ENCODE results near the gene LIFR.
"Not testable (repeated sequence)": the region's sequence is repeated elsewhere in the genome, so short reads cannot be mapped to it uniquely, and the experiment has no call there.

The LIFR gene

DNA sequence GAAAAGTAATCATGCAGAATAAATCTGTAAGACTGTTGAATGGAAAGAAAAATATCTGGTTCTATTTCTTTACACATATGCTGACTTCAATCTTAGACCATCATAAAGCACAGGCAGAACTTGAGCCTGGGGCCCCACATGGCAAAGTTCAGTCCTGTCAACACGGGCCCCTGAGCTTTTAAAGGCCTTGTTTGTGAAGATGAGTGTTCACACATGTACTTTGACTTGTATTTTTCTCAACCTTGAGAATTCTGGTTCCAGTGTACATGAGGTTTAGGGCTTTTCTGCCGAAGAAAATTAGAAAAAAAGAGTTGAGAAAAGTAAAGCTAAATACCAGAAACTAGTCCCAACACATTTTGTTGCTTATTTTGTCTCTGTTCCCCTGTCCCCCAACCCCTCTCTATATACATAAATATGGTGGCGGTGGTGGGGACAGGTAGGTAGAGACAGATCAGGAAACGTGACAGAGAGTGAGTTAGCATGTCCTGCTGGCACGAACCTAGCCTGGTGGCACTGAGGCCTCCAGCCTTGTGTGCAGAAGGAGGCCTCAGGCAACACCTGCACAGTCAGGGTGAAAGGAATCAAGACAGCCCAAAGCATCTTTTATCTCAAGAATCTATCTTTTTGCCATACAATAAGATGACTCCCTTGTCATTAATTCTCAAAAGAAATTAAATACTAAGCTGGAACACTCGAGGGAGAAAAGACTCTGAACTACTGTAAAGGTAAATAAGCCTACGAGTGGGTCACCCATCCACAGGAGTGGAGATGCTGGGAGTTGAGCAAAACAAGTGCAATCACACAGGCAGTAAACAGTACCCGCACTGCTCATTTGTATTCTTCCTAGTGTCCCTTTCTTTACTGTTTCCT is 22.9 kb downstream of the LIFR start:
- H3K9me3 ChIP-seq (ENCODE audit: low read length), result no peaks in the 10 kb centered on the region
- H3K27ac ChIP-seq (ENCODE audit: low read depth, low read length), result no peak overlapping the region
- no peaks in the 10 kb centered on the region for H3K36me3 ChIP-seq (ENCODE audit: insufficient read depth, low read length)
- no peak overlapping the region for H3K9ac ChIP-seq (ENCODE audit: low read length)
- no peaks in the 10 kb centered on the region for H3K27me3 ChIP-seq (ENCODE audit: control insufficient read depth in 1 of 2, insufficient read depth in 2 of 2, low read length in 2 of 2)
- H3K4me1 ChIP-seq (ENCODE audit: insufficient read depth, low read length), result peaks cover 19% of the 10 kb centered on the region
- no peak overlapping the region for H3K4me3 ChIP-seq (ENCODE audit: low read depth in 1 of 2, low read length in 2 of 2)

DNA sequence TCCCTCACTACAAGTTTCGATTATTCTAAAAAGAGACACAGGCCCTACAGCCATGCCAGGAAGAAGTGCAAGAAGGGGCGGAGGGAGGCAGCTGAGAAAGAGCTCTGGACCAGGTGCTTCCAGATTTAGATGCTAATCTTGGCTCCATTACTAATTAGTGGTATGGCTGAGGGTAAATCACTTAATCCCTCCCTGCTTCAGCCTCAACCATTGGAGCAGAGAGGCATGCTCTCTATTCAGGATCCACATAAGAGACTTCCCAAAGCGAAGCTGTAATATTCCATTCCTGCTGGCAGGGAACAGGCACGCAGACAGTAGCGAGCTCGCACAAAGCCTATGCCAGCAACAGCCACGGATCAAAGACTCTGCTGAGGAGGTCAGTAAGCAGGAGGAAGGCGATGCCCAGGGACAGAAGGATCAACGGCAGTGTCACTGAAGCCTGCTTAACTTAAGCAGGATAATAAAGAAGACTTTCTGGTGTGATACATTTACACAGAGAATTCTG is 24.2 kb downstream of the LIFR start:
- no peak overlapping the region for H3K4me3 ChIP-seq (ENCODE audit: low read depth in 1 of 2, low read length in 2 of 2)
- no peak overlapping the region for H3K27ac ChIP-seq (ENCODE audit: low read depth, low read length)
- H3K9ac ChIP-seq (ENCODE audit: low read length), result no peak overlapping the region
- peaks cover 3% of the 10 kb centered on the region for H3K36me3 ChIP-seq (ENCODE audit: insufficient read depth, low read length)
- peaks cover 17% of the 10 kb centered on the region for H3K4me1 ChIP-seq (ENCODE audit: insufficient read depth, low read length)
- no peaks in the 10 kb centered on the region for H3K9me3 ChIP-seq (ENCODE audit: low read length)
- H3K27me3 ChIP-seq (ENCODE audit: control insufficient read depth in 1 of 2, insufficient read depth in 2 of 2, low read length in 2 of 2), result no peaks in the 10 kb centered on the region

DNA sequence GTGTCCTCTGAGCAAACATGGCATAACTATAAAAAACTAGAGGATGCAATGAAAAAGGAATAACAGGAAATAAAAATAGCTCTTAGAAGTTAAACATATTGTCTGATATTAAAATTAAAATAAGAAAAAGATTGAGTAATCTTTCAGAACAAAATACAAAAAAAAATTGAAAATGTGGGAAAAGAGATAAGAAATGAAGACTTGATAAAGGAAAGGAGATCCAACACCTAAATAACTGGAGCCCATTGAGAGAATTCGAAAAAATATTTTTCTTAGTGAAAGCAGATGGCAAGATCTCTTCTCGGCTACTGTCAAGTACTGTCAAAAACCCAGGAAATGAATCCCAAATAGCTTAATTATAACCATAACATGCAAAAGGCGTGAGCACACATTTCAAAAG is 24.9 kb downstream of the LIFR start:
- Histone ChIP-seq H3K27ac (ENCODE audit: low read depth, low read length) (no peak overlapping the region), H3K9ac (ENCODE audit: low read length) (no peak overlapping the region), H3K36me3 (ENCODE audit: insufficient read depth, low read length) (peaks cover 3% of the 10 kb centered on the region), H3K9me3 (ENCODE audit: low read length) (no peaks in the 10 kb centered on the region), H3K4me1 (ENCODE audit: insufficient read depth, low read length) (peaks cover 12% of the 10 kb centered on the region), H3K27me3 (ENCODE audit: control insufficient read depth in 1 of 2, insufficient read depth in 2 of 2, low read length in 2 of 2) (no peaks in the 10 kb centered on the region), H3K4me3 (ENCODE audit: low read depth in 1 of 2, low read length in 2 of 2) (no peak overlapping the region)

DNA sequence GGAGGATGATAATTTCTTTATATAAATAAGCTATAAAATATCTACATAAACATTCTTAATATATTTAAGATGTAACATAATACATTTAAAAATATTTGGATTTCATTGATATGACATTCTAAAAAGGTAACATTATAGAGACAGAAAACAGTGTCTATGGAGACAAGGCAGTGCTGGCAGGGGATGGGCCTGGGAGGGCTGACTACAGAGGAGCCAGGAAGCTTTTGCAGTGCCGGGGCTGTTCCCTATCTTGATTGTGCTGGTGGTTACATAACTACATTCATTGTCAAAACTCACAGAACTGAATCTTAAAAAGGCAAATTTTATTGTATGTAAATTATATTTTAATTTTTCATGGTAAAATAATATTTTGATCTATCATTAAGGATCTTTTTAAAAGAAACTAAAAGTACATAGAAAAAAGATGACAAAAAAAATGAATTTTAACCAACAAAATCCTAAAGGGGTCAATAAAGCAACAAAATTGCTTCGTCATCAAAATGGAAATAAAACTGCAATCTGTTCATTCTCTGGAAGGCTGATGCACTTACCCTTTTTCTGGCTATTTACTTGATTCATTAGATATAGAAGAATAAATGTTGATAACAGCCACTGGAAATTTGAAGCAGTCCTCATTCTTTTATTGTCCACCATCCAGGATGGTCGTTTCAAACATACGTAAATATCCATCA is 26.3 kb downstream of the LIFR start:
- Histone ChIP-seq H3K4me3 (ENCODE audit: low read depth in 1 of 2, low read length in 2 of 2) (no peak overlapping the region), H3K36me3 (ENCODE audit: insufficient read depth, low read length) (peaks cover 3% of the 10 kb centered on the region), H3K27me3 (ENCODE audit: control insufficient read depth in 1 of 2, insufficient read depth in 2 of 2, low read length in 2 of 2) (no peaks in the 10 kb centered on the region), H3K9me3 (ENCODE audit: low read length) (no peaks in the 10 kb centered on the region), H3K4me1 (ENCODE audit: insufficient read depth, low read length) (peaks cover 5% of the 10 kb centered on the region), H3K9ac (ENCODE audit: low read length) (no peak overlapping the region), H3K27ac (ENCODE audit: low read depth, low read length) (no peak overlapping the region)

DNA sequence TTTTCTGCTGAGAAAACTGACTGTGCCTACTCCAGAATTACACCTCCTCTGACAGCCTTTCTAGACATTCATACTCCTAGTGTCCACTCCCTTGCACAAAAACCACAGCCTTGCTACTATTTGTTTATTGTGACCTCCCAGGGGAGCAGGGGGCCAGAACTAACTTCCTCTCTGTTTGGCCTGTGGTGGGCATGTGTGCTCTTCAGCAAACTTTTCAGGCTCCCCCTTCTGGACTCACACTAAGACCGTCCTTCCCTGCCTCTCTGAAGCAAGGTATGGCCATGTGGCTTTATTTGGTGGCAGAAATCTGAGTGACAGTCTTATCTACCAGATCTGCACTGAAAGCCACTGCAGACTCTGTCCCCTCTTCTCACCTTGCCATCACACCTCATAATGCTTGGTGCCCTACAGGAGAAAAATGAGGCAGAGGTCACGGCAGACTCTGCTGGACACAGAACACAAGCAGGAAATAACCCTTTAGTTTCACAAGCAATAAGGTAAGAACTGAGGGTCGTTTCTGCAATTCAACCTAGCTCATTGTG is 28.2 kb downstream of the LIFR start:
- Histone ChIP-seq H3K27ac (ENCODE audit: low read depth, low read length) (no peak overlapping the region), H3K9me3 (ENCODE audit: low read length) (no peaks in the 10 kb centered on the region), H3K9ac (ENCODE audit: low read length) (no peak overlapping the region), H3K4me1 (ENCODE audit: insufficient read depth, low read length) (peaks cover 5% of the 10 kb centered on the region), H3K4me3 (ENCODE audit: low read depth in 1 of 2, low read length in 2 of 2) (no peak overlapping the region), H3K27me3 (ENCODE audit: control insufficient read depth in 1 of 2, insufficient read depth in 2 of 2, low read length in 2 of 2) (no peaks in the 10 kb centered on the region), H3K36me3 (ENCODE audit: insufficient read depth, low read length) (peaks cover 7% of the 10 kb centered on the region)

DNA sequence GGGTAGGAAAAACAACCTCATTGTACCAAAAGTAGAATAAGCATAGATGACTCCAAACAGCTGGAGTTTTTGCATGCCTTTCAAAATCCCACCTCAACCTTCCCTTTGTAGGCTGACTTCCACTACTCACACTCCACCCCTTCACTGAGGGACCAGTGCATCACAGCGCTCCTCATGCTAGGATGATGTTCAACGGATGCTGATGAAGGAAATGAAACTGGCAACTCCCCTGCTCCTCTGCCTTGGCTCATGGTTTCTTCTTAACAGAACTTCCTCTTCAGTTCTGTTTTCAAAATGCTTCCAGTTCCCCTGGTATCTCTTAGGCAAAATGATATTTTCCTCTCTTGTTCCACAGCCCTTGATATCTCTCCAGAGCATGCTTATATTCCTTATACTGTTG is 29.0 kb downstream of the LIFR start:
- Histone ChIP-seq H3K9ac (ENCODE audit: low read length) (no peak overlapping the region), H3K27ac (ENCODE audit: low read depth, low read length) (no peak overlapping the region), H3K4me3 (ENCODE audit: low read depth in 1 of 2, low read length in 2 of 2) (no peak overlapping the region), H3K27me3 (ENCODE audit: control insufficient read depth in 1 of 2, insufficient read depth in 2 of 2, low read length in 2 of 2) (no peaks in the 10 kb centered on the region), H3K36me3 (ENCODE audit: insufficient read depth, low read length) (peaks cover 7% of the 10 kb centered on the region), H3K4me1 (ENCODE audit: insufficient read depth, low read length) (peaks cover 5% of the 10 kb centered on the region), H3K9me3 (ENCODE audit: low read length) (no peaks in the 10 kb centered on the region)

DNA sequence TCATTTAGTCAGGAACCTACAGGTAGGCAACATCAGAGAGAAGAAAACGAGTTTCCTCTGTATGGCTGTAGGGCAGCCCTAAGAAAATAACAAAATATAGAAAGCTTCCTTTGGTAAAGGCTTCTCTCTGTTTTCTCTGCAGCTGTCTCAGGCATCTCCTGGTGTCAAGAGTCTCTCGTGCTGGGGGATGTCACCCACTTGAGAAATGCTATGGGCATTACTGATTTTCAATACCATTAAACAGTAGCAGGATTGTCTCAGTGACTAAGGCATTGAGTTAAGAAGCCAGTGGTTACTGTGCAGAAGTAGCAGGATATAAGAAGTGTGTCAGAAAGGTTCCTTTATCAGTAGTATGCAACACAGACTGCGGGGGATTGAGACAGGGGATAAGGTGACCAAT is 32.4 kb downstream of the LIFR start:
- Histone ChIP-seq H3K36me3 (ENCODE audit: insufficient read depth, low read length) (peaks cover 20% of the 10 kb centered on the region), H3K27me3 (ENCODE audit: control insufficient read depth in 1 of 2, insufficient read depth in 2 of 2, low read length in 2 of 2) (no peaks in the 10 kb centered on the region), H3K27ac (ENCODE audit: low read depth, low read length) (no peak overlapping the region), H3K9ac (ENCODE audit: low read length) (no peak overlapping the region), H3K9me3 (ENCODE audit: low read length) (no peaks in the 10 kb centered on the region), H3K4me3 (ENCODE audit: low read depth in 1 of 2, low read length in 2 of 2) (no peak overlapping the region), H3K4me1 (ENCODE audit: insufficient read depth, low read length) (no peaks in the 10 kb centered on the region)

DNA sequence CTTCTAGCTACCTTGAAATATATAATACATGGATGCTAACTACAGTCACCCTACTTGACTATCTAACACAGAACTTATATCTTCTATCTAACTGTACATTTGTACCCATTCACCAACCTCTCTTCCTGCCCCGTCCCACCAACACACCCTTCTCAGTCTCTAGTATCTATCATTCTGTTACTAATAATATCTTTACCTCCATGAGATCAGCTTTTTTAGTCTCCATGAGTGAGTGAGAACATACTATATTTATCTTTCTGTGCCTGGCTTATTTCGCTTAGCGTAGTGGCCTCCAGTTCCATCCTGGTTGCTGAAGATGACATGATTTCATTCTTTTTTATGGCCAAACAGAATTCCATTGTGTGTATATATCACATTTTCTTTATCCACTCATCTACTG is 37.0 kb downstream of the LIFR start:
- H3K9me3 ChIP-seq (ENCODE audit: low read length), result no peaks in the 10 kb centered on the region
- H3K4me3 ChIP-seq (ENCODE audit: low read depth in 1 of 2, low read length in 2 of 2), result no peak overlapping the region
- H3K4me1 ChIP-seq (ENCODE audit: insufficient read depth, low read length), result no peaks in the 10 kb centered on the region
- peaks cover 16% of the 10 kb centered on the region for H3K36me3 ChIP-seq (ENCODE audit: insufficient read depth, low read length)
- H3K27me3 ChIP-seq (ENCODE audit: control insufficient read depth in 1 of 2, insufficient read depth in 2 of 2, low read length in 2 of 2), result no peaks in the 10 kb centered on the region
- H3K27ac ChIP-seq (ENCODE audit: low read depth, low read length), result no peak overlapping the region
- no peak overlapping the region for H3K9ac ChIP-seq (ENCODE audit: low read length)

DNA sequence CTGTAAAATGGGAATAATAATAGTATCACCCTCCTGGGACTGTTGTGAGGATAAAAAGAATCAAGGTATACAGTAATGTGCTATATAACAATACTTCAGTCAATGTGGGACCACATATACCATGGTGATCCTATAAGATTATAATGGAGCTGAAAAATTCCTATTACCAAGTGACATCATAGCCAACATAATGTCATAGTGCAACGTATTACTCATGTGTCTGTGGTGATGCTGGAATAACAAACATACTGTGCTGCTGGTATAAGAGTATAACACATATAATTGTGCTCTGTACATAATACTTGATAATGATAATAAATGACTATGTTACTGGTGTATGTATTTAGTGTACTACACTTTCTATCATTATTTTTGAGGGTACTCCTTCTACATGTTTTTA is 38.1 kb downstream of the LIFR start:
- no peaks in the 10 kb centered on the region for H3K27me3 ChIP-seq (ENCODE audit: control insufficient read depth in 1 of 2, insufficient read depth in 2 of 2, low read length in 2 of 2)
- no peak overlapping the region for H3K4me3 ChIP-seq (ENCODE audit: low read depth in 1 of 2, low read length in 2 of 2)
- H3K9me3 ChIP-seq (ENCODE audit: low read length), result no peaks in the 10 kb centered on the region
- no peak overlapping the region for H3K9ac ChIP-seq (ENCODE audit: low read length)
- no peak overlapping the region for H3K27ac ChIP-seq (ENCODE audit: low read depth, low read length)
- peaks cover 13% of the 10 kb centered on the region for H3K36me3 ChIP-seq (ENCODE audit: insufficient read depth, low read length)
- no peaks in the 10 kb centered on the region for H3K4me1 ChIP-seq (ENCODE audit: insufficient read depth, low read length)

DNA sequence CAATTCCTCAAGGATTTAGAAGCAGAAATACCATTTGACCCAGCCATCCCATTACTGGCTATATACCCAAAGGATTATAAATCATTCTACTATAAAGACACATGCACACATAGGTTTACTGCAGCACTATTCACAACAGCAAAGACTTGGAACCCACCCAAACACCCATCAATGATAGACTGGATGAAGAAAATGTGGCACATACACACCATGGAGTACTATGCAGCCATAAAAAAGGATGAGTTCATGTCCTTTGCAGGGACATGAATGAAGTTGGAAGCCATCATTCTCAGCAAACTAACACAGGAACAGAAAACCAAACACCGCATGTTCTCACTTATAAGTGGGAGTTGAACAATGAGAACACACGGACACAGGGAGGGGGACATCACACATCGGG is 39.8 kb downstream of the LIFR start:
- not testable (repeated sequence) for H3K4me1 ChIP-seq (ENCODE audit: insufficient read depth, low read length); H3K27ac ChIP-seq (ENCODE audit: low read depth, low read length); H3K9me3 ChIP-seq (ENCODE audit: low read length); H3K27me3 ChIP-seq (ENCODE audit: control insufficient read depth in 1 of 2, insufficient read depth in 2 of 2, low read length in 2 of 2); H3K9ac ChIP-seq (ENCODE audit: low read length); H3K36me3 ChIP-seq (ENCODE audit: insufficient read depth, low read length); H3K4me3 ChIP-seq (ENCODE audit: low read depth in 1 of 2, low read length in 2 of 2)

DNA sequence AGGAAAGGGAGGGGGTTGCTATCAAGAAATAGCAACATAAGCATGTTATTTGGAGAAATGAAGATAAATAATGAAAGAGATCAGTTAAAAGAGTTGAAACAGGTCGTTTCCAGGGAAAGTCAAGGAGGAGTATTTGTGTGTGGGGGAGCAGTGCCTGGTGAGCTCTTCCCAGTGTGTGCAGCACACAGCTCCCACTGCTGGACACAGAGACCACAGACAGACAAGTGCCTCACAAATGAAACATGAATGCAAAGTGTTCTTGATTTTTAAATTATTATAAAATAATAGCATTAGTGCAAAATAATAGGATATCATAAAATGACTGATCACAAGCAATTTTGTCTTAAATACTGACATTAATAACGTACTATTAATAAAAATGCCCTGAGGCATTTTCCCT is 40.8 kb downstream of the LIFR start:
- Histone ChIP-seq H3K4me1 (ENCODE audit: insufficient read depth, low read length) (no peaks in the 10 kb centered on the region), H3K4me3 (ENCODE audit: low read depth in 1 of 2, low read length in 2 of 2) (no peak overlapping the region), H3K27me3 (ENCODE audit: control insufficient read depth in 1 of 2, insufficient read depth in 2 of 2, low read length in 2 of 2) (no peaks in the 10 kb centered on the region), H3K9ac (ENCODE audit: low read length) (no peak overlapping the region), H3K36me3 (ENCODE audit: insufficient read depth, low read length) (peaks cover 7% of the 10 kb centered on the region), H3K27ac (ENCODE audit: low read depth, low read length) (no peak overlapping the region), H3K9me3 (ENCODE audit: low read length) (no peaks in the 10 kb centered on the region)
